Measurements from ENCODE around the gene AIFM3. TPM values are rescaled to one million over a fixed set of nuclear protein-coding genes. Genes with fewer than 3 reads are reported as not detected.

AIFM3 gene
- total RNA-seq, 1 experiment from 2014 or later: 0.38 TPM

DNA sequence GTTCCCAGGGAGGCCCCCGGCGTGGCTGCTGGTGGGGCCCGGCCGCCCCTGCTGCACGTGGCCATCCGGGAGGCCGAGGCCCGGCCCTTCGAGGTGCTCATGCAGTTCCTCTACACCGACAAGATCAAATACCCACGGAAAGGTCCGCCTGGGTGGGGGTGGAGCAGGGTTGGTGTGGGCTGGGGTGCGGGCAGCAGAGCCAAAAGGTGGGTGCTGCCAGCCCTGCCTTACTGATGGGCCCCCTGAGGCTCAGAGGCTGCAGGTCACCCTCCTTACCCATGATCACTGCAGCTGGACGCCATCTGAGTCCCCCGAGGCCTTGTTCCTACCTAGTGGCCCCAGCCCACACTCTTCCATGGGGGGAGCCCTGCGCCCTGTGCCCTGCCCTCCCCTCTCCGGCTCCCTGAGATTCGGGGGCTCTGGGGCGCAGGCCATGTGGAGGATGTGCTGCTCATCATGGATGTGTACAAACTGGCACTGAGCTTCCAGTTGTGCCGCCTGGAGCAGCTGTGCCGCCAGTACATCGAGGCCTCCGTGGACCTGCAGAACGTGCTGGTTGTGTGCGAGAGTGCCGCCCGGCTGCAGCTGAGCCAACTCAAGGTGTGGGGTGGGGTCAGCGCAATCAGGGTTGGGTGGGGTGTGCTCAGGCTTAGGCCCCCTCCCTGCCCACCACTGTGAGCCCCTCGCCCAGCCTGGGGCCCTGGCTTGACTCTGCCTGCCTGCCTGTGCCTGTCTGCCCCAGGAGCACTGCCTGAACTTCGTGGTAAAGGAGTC, 27.3 kb downstream of the AIFM3 start:
- no peak for DNase-seq
- H3K27me3 ChIP-seq (ENCODE audit: control insufficient read depth, insufficient read depth, low read length): no peaks in the 10 kb centered on the region
- H3K4me3 ChIP-seq (ENCODE audit: insufficient read depth, low read depth, low read length): no peak overlapping the region
- H3K36me3 ChIP-seq (replicated peaks; ENCODE audit: control insufficient read depth, insufficient read depth, low read length): peaks cover 3% of the 10 kb centered on the region

- no peak for DNase-seq
- peaks cover 6% of the 10 kb centered on the region for H3K36me3 ChIP-seq (replicated peaks; ENCODE audit: control insufficient read depth, insufficient read depth, low read length)
- no peaks in the 10 kb centered on the region for H3K27me3 ChIP-seq (ENCODE audit: control insufficient read depth, insufficient read depth, low read length)
- H3K4me3 ChIP-seq (ENCODE audit: insufficient read depth, low read depth, low read length): no peak overlapping the region
Measured at GRCh38 chr22:20994902-20995241, 27.8 kb downstream of the AIFM3 start.

DNA sequence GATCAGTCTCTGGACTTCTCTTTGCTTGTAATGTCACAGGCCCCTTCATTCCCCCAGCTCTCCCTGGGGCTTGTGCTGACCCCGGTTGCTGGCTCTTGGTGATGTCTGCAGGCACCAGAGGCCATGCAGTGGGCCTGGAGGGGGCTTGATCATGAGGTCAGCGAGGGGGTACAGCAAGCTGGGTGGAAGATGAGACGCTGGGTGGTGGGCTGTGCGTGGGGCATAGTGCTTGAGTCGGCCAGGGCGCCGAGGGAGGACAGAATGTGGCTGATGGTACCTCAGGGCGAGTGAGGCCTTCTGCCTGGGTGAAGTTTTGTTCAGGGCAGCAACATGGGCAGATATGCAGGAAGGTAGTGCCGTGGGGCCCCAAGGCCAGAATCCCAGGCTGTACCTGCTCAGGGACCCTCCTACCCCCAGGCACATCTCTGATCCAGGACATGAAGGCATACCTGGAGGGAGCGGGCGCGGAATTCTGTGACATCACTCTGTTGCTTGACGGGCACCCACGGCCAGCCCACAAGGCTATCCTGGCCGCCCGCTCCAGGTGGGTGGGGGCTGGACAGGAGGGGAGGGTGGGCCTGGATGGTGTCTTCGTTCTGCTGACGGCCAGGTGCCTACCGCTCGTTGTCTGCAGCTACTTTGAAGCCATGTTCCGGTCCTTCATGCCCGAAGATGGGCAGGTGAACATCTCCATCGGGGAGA, 28.4 kb downstream of the AIFM3 start:
- Histone ChIP-seq H3K27me3 (ENCODE audit: control insufficient read depth, insufficient read depth, low read length) (no peaks in the 10 kb centered on the region), H3K4me3 (ENCODE audit: insufficient read depth, low read depth, low read length) (no peak overlapping the region), H3K36me3 (replicated peaks; ENCODE audit: control insufficient read depth, insufficient read depth, low read length) (peaks cover 6% of the 10 kb centered on the region)
- no peak for DNase-seq

DNA sequence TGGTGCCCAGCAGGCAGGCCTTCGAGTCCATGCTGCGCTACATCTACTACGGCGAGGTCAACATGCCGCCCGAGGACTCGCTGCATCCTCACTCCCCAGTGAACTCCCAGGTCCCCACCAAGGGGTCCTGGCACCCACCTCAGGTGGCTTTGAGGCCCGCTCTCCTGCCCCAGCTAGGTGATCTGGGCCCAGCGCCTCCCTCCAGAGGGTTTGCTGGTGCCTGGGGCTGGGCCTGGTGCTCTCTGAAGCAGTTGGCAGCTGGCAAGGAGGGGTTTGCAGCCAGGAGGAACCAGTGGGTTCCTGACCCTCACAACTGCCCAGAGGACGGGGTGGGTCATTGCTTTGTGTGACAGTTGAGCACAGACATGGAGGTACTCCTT, 29.0 kb downstream of the AIFM3 start:
- Histone ChIP-seq H3K36me3 (replicated peaks; ENCODE audit: control insufficient read depth, insufficient read depth, low read length) (peaks cover 6% of the 10 kb centered on the region), H3K27me3 (ENCODE audit: control insufficient read depth, insufficient read depth, low read length) (no peaks in the 10 kb centered on the region), H3K4me3 (ENCODE audit: insufficient read depth, low read depth, low read length) (no peak overlapping the region)
- DNase-seq: no peak

DNA sequence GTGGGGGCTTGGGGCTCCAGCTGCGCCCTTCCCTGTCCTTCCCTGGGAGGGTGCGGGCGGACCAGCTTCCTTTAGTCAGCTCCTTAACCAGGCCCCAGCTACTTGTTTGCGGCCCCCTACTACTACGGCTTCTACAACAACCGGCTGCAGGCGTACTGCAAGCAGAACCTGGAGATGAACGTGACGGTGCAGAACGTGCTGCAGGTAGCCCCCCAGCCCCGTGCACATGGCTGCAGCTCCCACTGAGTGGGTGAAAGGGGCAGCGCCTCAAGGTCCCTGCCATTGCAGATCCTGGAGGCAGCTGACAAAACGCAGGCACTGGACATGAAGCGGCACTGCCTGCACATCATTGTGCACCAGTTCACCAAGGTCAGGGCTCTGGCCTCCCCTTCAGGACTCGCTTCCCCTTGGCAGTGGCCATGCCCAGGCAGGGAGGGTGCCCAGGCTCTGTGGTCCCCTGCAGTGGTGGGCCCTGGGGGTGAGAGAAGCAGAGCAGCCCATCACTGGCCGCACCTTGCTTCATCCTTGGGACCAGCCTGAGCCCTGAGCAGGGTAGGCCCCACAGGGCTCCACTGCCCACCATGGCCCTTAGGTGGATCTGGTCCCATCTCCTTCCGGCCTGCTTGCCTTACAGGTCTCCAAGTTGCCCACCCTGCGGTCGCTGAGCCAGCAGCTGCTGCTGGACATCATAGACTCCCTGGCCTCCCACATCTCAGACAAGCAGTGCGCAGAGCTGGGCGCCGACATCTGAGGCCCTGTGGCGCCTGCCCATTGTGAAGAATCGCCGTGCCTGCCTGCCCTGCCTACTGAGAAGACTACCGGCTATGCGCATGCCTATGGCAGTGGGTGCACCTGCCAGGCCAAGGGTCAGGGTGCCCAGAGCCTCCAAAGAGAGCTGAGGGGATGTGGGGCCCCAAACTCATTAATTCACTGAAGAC, 29.8 kb downstream of the AIFM3 start:
- DNase-seq: no peak
- H3K4me3 ChIP-seq (ENCODE audit: insufficient read depth, low read depth, low read length): no peak overlapping the region
- H3K27me3 ChIP-seq (ENCODE audit: control insufficient read depth, insufficient read depth, low read length): no peaks in the 10 kb centered on the region
- peaks cover 6% of the 10 kb centered on the region for H3K36me3 ChIP-seq (replicated peaks; ENCODE audit: control insufficient read depth, insufficient read depth, low read length)

GRCh38 chr22:20997536-20998257, 30.6 kb downstream of the AIFM3 start:
- H3K27me3 ChIP-seq (ENCODE audit: control insufficient read depth, insufficient read depth, low read length): no peaks in the 10 kb centered on the region
- no peak for DNase-seq
- no peak overlapping the region for H3K4me3 ChIP-seq (ENCODE audit: insufficient read depth, low read depth, low read length)
- peaks cover 4% of the 10 kb centered on the region for H3K36me3 ChIP-seq (replicated peaks; ENCODE audit: control insufficient read depth, insufficient read depth, low read length)

GRCh38 chr22:20998411-20999336, 31.6 kb downstream of the AIFM3 start:
- Histone ChIP-seq H3K27me3 (ENCODE audit: control insufficient read depth, insufficient read depth, low read length) (no peaks in the 10 kb centered on the region), H3K36me3 (replicated peaks; ENCODE audit: control insufficient read depth, insufficient read depth, low read length) (peaks cover 4% of the 10 kb centered on the region), H3K4me3 (ENCODE audit: insufficient read depth, low read depth, low read length) (no peak overlapping the region)
- DNase-seq: no peak

GRCh38 chr22:20999350-21000206, 32.5 kb downstream of the AIFM3 start:
- no peaks in the 10 kb centered on the region for H3K27me3 ChIP-seq (ENCODE audit: control insufficient read depth, insufficient read depth, low read length)
- DNase-seq: no peak
- H3K36me3 ChIP-seq (replicated peaks; ENCODE audit: control insufficient read depth, insufficient read depth, low read length): peaks cover 4% of the 10 kb centered on the region
- no peak overlapping the region for H3K4me3 ChIP-seq (ENCODE audit: insufficient read depth, low read depth, low read length)

- Histone ChIP-seq H3K27me3 (ENCODE audit: control insufficient read depth, insufficient read depth, low read length) (no peaks in the 10 kb centered on the region), H3K4me3 (ENCODE audit: insufficient read depth, low read depth, low read length) (peak overlapping the region; percentile 86; the same call in 1 of the 2 replicates)
- no peak for DNase-seq
Measured at GRCh38 chr22:21000207-21000986, 33.3 kb downstream of the AIFM3 start.

DNA sequence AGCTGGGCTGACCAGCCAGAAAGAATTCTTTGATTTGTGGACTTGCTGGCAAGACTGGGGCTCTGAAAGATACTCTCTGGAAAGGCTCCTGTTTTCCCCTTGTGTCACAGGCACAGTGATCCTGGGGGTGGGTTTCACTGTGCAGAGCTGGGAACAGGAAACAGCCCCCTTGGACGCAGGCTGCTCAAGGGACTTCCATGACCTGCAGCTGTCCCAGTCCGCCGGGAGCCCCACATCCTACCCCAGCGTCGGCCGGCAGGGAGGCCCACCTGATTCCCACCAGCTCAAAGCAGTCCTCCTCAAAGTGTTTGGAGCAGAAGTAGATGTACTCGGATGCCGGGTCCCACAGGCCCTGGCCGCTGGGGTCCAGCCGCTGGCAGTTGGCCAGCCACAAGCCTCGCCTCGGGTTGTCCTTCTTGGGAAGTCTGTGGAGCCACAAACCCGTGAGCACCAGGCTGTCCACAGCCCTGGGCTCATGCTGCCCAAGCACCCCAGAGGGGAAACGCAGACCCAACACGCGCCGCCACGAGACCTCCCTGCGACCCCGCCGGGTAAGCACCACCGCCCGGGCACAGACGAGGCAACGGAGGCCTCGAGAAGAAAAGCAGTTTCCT, 34.0 kb downstream of the AIFM3 start:
- H3K4me3 ChIP-seq (ENCODE audit: insufficient read depth, low read depth, low read length): peak overlapping the region; percentile 86
- no peak for DNase-seq
- H3K36me3 ChIP-seq (replicated peaks; ENCODE audit: control insufficient read depth, insufficient read depth, low read length): peaks cover 4% of the 10 kb centered on the region
- H3K27me3 ChIP-seq (ENCODE audit: control insufficient read depth, insufficient read depth, low read length): no peaks in the 10 kb centered on the region

More at GRCh38 chr22:21000207-21000986, 33.3 kb downstream of the AIFM3 start:
- H3K36me3 ChIP-seq (replicated peaks; ENCODE audit: control insufficient read depth, insufficient read depth, low read length): peaks cover 4% of the 10 kb centered on the region

- peak; percentile 98 for DNase-seq
- Histone ChIP-seq H3K4me3 (ENCODE audit: insufficient read depth, low read depth, low read length) (peak within 1 kb of the TSS; percentile 86), H3K27me3 (ENCODE audit: control insufficient read depth, insufficient read depth, low read length) (no peaks in the 10 kb centered on the region), H3K36me3 (replicated peaks; ENCODE audit: control insufficient read depth, insufficient read depth, low read length) (peaks cover 4% of the 10 kb centered on the region)
Measured at GRCh38 chr22:21001601-21002325, 34.7 kb downstream of the AIFM3 start, which contains the start of gene THAP7. Gene THAP7, minus strand, starts transcription at chr22:21002118. Its CDS starts 207 bp downstream, at chr22:21001911.
